ACHN (cell line): ENCODE results near the gene WNT8A.

Source experiments
- DNase-seq: peaks from one replicate; pipeline ENCODE4 v3.0.0-alpha.2; 2015
- in situ Hi-C: cut with HindIII; loops from 2 replicates; pipeline ENCODE4 v1.10.0; 2017; ENCODE audit warnings: low sequenced_read_pairs, low pct_ligation_motif_present, low pct_unique_long_range_greater_than_20kb

The WNT8A gene

DNA sequence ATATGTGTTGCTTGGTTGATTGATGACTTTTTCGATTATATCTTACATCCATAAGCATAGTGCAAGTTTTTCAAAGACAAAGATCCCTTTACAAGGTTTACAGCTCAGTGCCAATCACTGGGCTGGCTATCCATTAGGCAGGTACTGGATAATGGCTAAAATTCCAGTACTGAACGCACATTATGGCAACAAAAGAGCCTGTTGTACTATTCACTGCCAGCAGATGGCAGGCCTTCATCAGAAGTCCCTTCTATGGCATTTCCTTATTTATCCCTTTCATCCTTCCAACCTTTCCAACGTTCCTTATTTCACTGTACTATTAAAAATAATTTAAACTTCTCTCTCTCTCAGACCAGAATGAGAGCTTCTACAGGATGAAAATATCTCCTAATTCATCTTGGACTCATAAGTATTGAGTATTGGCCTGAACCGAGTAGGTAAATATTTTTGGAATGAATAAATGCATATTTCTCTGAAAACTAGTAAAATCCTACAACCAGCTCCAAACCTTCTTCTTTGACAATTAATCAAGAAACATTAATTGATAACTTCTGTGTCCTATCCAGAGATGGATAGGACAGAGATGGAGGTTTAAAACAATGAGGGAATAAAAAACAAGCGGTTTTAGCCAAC is 6.7 kb upstream of the WNT8A start:
- DNase-seq, result peak; percentile 69
- in situ Hi-C loops, result no loop called here

DNA sequence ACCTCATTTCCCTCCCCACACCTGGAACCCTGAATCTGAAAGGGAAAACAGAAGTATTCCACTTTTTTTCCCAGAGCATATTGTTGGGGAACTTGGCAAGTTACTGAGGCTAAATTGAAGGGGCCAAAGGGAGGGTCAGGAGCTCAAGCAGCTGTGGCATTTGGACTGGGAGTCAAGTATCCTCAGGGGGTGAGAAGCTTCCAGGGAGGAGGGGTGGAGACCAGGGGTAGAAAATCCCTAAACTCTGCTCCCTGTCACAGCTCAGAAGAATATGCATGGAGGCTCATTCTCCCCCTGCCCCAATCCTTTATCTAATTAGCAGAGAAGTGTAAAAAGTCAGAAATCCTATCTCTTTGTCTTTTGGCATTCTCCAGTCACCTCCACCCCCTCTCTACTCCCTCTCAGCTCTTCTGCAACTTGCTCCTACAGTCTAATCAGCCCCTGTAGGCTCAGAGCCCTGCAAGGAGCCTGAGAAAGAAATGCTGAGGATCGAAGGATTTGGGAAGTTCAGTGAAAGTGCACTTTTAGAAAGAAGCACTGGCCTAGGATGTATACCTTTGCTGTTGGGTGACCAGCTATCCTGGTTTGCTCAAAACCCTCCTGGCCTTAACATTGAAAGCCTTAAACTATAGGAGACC is 5.7 kb upstream of the WNT8A start:
- DNase-seq, result no peak
- in situ Hi-C loops, result no loop called here

DNA sequence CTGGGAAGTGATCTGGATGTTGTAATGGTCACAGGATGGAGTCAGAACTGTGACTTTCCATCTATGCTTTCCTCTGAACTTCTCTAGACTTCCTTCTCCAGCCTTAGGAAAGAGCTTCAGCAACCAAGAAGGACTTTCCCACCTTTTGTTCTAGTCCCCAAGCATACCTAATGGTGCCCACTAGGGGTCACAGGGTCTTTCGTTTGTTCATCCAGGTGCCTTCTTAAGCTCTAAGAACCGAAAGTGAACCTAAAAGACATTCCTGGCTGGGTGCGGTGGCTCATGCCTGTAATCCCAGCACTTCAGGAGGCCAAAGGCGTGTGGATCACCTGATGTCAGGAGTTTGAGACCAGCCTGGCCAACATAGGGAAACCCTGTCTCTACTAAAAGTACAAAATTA is 1.8 kb upstream of the WNT8A start:
- DNase-seq, result no peak
- in situ Hi-C loops, result no loop called here

DNA sequence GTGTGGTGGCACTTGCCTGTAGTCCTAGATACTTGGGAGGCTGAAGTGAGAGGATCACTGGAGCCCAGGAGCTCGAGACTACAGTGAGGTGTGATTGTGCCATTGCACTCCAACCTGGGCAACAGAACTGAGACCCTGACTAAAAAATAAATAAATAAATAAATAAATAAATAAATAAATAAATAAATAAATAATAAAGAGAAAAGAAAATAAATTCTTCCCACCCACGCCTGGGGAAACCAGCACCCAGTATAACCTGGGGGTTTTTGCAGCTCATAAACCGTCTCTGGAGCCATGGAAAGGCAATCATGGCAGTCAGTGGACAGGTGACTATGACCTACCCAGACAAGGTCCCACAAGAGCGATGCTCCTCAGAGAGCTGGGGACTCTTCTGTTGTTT is 7.9 kb downstream of the WNT8A start:
- no peak for DNase-seq
- in situ Hi-C loops, result no loop called here

DNA sequence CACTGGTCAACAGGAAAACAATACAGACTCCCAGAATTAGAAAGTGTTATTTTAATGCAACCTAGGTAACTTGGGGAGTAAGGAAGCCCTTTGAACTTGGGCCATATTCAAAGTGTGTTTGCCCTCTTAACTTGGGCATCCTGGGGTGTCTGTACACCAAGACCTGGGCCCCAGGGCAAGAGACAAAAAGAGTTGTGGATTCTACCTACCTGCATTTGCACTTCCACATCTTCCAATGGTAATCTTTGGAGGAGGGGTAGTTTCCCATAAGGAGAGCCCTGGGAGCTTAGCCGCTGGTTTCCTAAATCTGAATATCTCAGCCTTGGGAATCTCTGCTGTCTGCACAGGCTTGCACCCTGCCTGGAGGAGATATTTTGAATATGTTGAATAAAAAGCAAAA is 8.5 kb downstream of the WNT8A start:
- DNase-seq, result no peak
- in situ Hi-C loops, result no loop called here

DNA sequence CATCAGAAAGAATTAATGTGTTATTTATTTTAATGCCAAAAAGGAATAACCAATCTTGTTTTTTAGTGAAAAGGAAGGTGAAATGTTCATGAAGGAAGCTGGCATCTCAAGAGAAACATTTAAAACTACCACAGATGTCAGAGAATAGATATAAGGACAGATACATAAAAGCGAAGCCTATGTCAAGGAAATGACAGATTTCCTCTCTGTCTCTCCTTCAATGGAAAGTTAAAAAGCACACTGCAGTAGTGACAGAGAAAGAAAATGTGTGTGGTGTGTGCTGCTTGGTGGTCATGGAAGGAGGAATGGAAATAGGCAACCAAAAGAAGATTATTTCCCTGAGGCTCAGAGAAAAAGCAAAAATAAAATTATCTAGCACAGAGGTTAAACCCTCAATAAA is 9.2 kb downstream of the WNT8A start:
- in situ Hi-C loops, result no loop called here
- DNase-seq, result no peak

DNA sequence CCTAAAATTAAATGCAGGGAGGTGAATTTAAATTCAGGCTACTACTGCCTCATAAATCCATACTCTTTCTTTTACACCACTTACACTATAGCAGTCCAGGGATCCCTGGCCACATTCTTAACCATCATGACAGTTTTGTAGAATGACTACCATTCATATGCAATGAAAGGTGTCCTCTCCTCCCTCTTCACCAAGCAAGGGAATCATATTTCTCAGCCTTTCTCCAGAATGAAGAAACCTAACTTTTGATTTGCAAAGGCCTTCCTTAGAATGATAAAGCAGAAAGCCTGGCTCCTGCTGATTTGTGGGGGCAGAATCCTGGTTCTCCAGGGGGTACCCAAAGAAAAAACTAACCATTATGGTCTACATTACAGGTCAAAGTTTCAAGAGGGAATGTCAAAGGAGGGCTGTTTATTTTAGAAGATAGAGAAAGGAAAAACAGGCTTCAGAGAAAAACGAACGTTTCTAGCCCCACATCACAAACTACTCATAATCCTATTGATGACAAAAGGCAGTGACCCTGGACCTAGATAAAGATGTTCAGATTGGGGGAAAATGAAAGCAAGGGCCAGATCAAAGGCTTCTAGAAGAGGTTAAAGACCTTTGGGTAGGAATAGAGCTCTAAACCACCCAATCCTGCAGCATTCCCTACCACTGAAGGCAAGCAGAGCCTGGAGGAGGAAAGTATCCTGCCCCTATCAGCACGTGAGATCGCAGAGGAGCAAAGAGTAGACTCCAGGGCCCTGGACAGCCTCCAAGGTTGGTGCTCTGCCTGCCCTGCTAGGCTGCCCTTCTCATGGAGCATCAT is 11.5 kb downstream of the WNT8A start:
- in situ Hi-C loops, result no loop called here
- no peak for DNase-seq

DNA sequence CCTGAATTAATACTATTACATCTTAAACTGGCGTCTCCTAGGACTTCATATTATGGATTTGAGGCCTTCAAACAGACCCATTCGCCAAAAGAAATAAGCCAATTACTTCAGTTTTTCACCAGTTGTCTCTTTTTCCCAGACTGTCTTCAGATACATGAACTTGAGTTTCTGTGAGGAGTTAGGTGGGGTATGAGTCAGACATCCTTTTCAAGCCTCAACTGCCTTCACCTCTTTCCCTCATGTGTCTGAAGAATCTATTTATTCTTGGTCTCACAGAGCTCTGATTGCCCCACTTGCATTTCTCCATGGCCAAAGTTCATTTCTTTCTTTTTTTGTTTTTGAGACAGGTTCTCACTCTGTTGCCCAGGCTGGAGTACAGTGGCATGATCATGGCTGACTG is 12.5 kb downstream of the WNT8A start:
- in situ Hi-C loops, result no loop called here
- DNase-seq, result no peak

DNA sequence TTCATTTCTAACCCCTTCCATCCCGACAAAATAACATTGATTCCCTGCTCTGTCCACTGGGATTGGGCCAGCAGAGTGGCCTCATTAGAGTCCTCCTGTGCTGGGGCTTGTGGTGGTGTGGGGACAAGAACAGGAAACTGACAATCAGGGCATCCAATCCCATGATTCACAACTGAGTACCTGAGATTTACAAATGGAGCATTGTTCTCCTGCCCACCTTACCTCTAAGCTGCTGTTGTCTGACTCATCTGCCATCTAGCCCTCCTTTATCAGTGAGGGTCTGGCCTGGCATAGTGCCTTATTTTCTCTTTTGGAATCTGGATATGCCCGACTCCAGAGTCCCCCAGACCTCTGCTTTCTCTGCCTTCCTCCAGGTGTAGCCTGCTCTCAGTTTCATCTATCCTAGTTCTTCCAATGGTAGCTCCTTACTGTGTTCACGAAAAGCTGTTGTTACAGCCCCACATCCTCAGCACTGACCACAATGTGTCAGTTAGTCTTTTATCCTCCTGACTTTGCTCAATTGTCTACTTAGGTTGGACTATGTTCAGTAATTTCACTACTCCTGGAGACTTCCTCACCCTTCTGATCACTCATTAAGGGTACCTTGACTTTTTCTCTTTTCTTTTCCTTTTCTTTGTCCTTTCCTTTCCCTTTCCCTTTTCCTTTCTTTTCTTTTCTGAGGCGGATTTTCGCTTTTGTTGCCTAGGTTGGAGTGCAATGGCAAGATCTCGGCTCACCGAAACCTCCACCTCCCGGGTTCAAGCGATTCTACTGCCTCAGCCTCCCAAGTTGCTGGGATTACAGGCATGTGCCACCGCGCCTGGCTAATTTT is 13.4 kb downstream of the WNT8A start:
- in situ Hi-C loops, result no loop called here
- DNase-seq, result no peak

DNA sequence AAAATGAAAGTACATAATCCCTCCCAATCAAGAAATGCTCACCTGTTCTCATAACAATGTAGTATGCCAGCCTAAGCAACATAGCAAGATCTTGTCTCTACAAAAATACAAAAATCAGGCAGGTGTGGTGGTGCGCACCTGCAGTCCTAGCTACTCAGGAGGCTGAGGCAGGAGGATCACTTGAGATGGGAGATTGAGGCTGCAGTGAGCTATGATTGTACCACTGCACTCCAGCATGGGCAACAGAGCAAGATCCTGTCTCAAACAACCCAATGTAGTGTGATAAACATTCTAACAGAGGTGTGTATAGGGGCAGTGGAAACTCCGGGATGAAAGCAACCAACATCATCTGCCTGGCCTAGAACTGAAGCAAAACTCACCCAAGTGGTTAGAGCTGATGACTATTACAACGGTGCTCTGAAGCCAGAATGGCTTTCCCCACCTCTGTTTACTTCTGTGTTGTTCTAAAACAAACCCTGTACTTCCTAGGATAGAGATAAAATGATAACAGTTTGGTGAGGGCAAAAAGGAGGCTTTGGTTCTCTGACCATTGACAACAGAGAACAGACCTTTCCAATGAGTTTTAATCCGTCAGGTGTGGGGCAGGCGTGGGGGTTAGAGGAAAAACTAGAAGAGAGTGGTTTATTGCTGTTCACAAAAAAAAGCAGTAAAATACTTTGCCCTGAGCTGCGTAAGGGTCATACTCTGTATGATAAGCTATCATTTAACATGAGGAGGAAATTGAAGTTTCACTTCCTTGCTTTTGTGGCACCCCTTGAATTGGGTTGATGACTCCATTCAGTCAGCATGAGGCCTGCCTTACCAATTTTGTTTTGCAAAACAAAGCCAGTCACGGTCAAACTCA is 18.9 kb downstream of the WNT8A start:
- in situ Hi-C loops, result no loop called here

DNA sequence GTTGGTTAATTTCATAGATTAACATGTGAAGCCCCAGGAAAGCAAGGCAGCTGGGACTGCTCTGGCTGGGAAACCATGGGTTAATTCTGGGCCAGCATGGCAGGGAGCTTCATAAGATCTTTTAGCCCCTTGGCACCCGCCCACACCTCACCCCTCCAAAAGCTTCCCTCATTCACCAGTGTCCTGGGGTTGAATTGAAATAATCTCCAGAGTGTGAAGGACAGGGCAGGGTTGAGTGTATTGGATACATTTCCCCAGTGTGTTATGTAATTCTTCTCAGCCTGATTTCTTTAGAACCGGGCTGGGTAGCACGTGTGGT is 19.4 kb downstream of the WNT8A start:
- no peak for DNase-seq
- in situ Hi-C loops, result no loop called here

More for the DNA sequence above, 18.9 kb downstream of the WNT8A start:
- DNase-seq, result no peak

DNA sequence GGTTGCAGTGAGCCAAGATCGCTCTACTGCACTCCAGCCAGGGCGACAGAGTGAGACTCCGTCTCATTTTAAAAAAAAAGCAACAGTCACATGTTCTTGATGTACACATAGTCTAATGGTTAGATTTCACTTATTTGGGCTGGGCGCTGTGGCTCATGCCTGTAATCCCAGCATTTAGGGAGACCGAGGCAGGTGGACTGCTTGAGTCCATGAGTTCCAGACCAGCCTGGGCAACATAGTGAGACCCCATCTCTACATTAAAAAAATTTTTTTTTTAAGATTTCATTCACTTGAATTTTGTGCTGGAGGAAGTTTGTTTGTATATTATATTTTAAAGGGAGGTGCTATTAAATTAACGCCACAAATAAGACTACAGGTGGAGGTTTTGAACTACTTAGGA is 21.9 kb downstream of the WNT8A start:
- in situ Hi-C loops, result no loop called here
- DNase-seq, result no peak

DNA sequence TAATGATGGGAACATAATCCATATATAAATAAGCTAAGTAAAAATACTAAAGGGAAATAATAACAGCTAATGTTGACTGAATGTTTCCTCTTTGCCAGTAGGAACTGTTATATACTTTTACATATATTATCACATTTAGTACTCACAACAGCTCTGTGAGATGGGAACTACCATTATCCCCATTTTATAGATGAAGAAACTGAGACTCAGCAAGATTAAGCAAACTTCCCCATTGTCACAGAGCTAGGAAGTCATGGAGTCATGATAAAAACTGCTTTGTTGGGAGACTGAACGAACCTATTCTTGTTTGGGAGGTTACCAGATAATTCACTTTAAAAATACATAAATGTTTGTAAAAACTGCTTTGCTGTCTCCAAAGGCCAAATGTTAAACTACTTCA is 23.4 kb downstream of the WNT8A start:
- no peak for DNase-seq
- in situ Hi-C loops, result no loop called here

DNA sequence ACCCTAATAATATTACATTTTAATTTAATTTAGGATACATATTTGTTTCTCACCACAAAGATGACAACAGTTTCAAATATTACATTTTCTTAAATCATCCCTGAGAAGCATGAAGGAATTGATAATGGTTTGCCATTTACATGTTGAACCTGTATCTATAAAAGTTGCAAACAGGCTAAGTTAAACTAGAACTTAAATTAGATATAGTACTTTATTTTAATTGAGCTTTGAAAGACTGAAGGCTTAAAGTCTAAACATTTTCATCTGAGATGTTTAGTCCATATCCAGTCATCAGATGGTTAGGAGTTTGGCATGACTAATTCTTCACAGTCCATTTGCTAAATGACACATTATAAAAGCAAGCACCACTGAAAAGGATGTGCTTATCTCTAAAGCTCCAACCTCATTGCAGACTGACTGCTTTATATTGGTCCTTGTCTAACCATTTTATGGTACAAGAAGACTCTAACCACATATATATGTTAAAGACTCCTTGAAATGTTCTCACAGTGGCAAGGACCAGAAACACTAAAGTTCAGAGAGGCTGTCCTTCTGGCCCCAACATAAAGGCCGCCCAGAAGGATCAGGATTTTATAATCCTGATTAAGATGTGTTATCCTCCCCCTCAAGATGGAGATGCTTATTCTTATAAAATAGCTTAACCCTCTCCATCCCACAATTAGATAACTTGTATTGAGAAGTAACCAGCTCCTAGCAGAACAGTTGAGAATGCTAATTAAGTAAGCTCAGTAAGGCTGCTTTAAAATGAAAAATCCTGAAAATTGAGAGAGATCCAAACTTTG is 25.8 kb downstream of the WNT8A start:
- in situ Hi-C loops, result no loop called here

DNA sequence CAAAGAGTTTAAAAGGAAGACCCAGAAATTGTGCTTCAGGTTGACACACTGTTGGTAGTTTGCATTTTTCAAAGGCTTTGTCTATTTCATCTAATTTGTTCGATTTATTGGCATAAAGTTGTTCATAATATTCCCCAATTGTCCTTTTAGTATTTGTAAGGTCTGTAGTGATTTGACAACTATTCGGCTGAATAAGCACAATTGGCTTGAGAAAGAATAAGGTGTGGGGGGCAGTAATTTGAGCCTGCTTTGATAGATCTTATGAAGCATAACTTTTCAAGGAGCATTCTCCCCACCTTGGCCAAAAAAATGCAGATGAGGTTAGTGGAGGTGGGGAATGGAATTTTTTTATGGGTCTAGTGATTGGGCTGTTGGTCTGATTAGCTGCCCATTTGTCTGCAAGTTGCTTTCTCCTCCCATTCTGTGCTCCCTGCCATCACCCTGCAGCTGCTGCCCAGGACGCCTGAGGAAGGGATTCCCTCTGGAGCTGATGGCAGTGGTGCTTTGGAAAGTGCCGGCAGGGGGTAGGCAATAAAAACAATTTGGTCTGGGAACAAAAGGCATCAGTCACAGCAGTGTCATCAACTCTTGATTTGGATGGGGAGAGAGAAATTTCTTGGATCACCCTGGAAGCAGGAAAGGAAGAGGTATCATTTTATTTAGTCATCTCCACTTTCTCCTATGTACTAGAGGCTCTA is 26.6 kb downstream of the WNT8A start:
- DNase-seq, result no peak
- in situ Hi-C loops, result no loop called here

More for the DNA sequence above, 25.8 kb downstream of the WNT8A start:
- DNase-seq, result peak; percentile 17

DNA sequence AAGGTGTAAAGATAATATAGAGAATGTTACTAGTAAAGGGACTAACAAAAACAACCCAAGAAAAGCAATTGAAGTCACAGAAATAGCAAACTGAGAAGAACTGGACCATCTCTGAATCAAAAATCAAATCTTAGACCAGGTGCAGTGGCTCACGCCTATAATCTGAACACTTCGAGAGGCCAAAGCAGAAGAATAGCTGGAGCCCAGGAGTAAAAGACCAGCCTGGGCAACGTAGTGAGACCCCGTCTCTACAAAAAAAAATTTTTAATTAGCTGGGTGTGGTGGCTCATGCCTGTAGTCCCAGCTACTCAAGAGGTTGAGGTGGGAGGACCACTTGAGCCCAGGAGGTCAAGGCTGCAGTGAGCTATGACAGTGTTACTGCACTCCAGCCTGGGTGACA is 27.3 kb downstream of the WNT8A start:
- DNase-seq, result no peak
- in situ Hi-C loops, result no loop called here

DNA sequence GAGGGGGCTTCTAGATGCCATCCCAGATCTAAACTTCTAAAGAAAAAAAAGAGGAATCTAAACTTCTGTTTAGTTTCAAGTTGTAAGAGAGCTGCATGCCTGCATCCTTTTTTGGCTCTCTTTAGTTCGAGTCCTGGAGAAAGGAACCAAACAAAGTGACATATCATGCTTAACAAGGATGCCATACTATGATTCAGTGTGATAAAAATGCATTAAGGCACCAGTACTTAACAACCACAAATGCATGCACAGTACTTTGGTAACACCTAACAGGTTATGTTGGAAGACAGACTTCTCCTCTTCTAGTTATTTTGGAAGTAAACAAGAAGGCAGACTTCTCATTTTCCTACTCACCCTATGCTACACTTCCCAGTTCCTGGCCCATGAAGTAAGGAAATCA is 28.1 kb downstream of the WNT8A start:
- in situ Hi-C loops, result no loop called here
- DNase-seq, result peak; percentile 38
